Measurements from ENCODE around the gene CLASRP. TPM values are rescaled to one million over a fixed set of nuclear protein-coding genes. Genes with fewer than 3 reads are reported as not detected.

Gene CLASRP
- total RNA-seq, 1 experiment from 2014 or later: 87.1 TPM

GRCh38 chr19:45025264-45025663 is 13.6 kb upstream of the CLASRP start:
- Histone ChIP-seq H2BK12ac (ENCODE audit: insufficient read length, low read depth, low read length) (no peak overlapping the region), H3K18ac (ENCODE audit: insufficient read length, low read depth, low read length) (no peak overlapping the region), H3K4me1 (ENCODE audit: insufficient read depth, low read length) (no peaks in the 10 kb centered on the region), H4K20me1 (ENCODE audit: control insufficient read depth, insufficient read depth, insufficient read length) (no peaks in the 10 kb centered on the region), H3T11ph (ENCODE audit: low read length) (no peak overlapping the region), H2BK15ac (ENCODE audit: low read depth, low read length) (no peak overlapping the region), H3K56ac (ENCODE audit: insufficient read length, low read depth, low read length) (no peak overlapping the region), H2AK5ac (ENCODE audit: insufficient read length, low read length) (no peak overlapping the region), H3K9ac (ENCODE audit: extremely low read depth, insufficient read length, low read length) (no peak overlapping the region), H2AFZ (ENCODE audit: low read length) (no peak overlapping the region), H3K4ac (ENCODE audit: low read depth, low read length) (no peak overlapping the region), H4K8ac (replicated peaks; ENCODE audit: insufficient read length, low read depth, low read length) (no peak overlapping the region), H3K79me2 (ENCODE audit: insufficient read depth, low read length) (no peaks in the 10 kb centered on the region), H3K23me2 (ENCODE audit: insufficient read length, low read depth, low read length, poor library complexity, severe bottlenecking) (no peaks in the 10 kb centered on the region), H3K9me3 (ENCODE audit: control insufficient read depth, low read depth, low read length) (no peaks in the 10 kb centered on the region), H3K79me1 (ENCODE audit: insufficient read depth, low read depth, low read length, poor library complexity, severe bottlenecking) (no peaks in the 10 kb centered on the region), H3K27me3 (ENCODE audit: insufficient read depth, low read length) (no peaks in the 10 kb centered on the region), H3K4me2 (ENCODE audit: insufficient read depth, insufficient read length, low read length) (no peak overlapping the region), H2BK5ac (ENCODE audit: insufficient read length, low read length) (no peak overlapping the region), H3K14ac (ENCODE audit: insufficient read depth, low read length) (no peak overlapping the region), H2BK120ac (ENCODE audit: low read depth, low read length, poor library complexity, severe bottlenecking) (no peak overlapping the region), H4K5ac (ENCODE audit: insufficient read length, low read depth, low read length) (no peak overlapping the region), H3K23ac (ENCODE audit: insufficient read length, low read depth, low read length) (no peak overlapping the region), H3K27ac (ENCODE audit: insufficient read length, low read depth, low read length) (no peak overlapping the region), H2BK20ac (ENCODE audit: low read depth, low read length, poor library complexity, severe bottlenecking) (no peak overlapping the region), H4K91ac (ENCODE audit: insufficient read length, low read depth, low read length) (no peak overlapping the region)
- Mint-ChIP-seq H3K4me3 (no peak overlapping the region), H3K36me3 (ENCODE audit: insufficient read depth in 1 of 3, low read depth in 3 of 3) (peaks cover 0 to 13% (median 6%) of the 10 kb centered on the region in 3 experiments; a peak in 5 of 7 replicates), H3K9me3 (peaks cover 0 to 3% of the 10 kb centered on the region in 2 experiments; a peak in 1 of 5 replicates), H3K27me3 (ENCODE audit: low read depth) (no peaks in the 10 kb centered on the region), H3K27ac (no peak overlapping the region; a peak in 1 of 7 replicates), H3K4me1 (0 out of 4 replicates have a peak, but pooled peaks cover 0 to 2% of the 10 kb centered on the region in 2 experiments)
- no peak for DNase-seq
- no peak for TF ChIP-seq CTCF (conservative IDR thresholded peaks at IDR 0.05)
- no CpG with 5 or more reads among the region's 9 CpGs for WGBS (ENCODE audit: extremely low coverage, insufficient read length, low lambda C conversion rate)
